ENCODE results near the gene CARS2.
"Not testable (repeated sequence)": the region's sequence is repeated elsewhere in the genome, so short reads cannot be mapped to it uniquely, and the experiment has no call there.

The CARS2 gene, protein sequence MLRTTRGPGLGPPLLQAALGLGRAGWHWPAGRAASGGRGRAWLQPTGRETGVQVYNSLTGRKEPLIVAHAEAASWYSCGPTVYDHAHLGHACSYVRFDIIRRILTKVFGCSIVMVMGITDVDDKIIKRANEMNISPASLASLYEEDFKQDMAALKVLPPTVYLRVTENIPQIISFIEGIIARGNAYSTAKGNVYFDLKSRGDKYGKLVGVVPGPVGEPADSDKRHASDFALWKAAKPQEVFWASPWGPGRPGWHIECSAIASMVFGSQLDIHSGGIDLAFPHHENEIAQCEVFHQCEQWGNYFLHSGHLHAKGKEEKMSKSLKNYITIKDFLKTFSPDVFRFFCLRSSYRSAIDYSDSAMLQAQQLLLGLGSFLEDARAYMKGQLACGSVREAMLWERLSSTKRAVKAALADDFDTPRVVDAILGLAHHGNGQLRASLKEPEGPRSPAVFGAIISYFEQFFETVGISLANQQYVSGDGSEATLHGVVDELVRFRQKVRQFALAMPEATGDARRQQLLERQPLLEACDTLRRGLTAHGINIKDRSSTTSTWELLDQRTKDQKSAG

DNA sequence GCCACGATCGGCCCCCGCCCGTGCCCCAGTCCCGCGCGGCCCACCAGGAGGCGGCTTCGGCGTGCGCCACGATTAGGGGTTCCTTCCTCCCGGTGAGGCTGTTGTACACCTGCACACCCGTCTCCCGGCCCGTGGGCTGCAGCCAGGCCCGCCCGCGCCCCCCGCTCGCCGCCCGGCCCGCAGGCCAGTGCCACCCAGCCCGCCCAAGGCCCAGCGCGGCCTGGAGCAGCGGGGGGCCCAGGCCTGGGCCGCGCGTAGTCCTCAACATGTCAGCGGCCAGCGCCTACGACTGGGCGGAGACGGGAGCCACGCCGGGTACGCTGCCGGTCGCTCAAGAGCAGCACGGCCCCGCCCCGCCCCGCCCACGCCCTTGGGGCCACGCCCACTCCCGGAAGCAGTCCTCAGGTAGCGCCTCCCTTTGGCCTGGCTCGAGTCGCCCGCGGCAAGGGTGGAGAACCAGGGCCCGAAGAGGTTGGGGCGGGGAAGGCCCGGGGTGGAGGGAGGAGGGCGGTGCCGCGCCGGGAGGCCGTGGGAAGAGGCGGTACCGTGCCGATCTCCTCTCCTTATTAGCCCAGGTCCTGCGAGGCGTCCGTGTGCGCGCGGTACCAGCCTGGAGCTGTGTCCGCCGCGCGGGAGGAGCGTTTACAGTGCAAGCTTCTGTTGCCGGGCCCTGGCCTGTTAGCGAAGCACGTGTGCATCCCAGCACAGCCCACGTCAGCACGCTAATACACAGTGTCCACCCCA is at the start of gene CARS2:
Gene CARS2 (minus strand): TSS at position 291 of the 744 bp plus-strand sequence. CDS start 23 bp downstream, at position 268.
- DNase-seq (ENCODE audit: low read depth in 2 of 2): peak; percentile 92

DNA sequence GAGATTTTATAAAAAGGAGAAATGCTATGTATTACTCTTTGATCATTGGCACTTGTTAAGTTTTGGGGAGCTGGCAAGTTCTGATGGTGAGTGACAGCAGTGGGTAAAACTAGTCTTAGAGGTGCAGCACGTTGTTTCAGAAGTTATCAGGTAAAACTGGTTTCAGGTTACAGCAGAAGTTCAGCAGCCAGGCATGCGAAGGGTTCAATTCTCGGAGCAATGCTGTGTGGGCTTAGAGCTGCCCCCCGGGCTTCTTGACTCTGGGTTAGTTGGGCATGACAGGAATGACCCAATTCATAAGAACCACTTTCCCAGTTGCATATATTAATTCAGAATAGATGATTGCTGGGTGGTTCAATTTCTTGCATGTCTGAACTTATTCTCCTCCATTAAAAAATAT is 42.4 kb upstream of the CARS2 start:
- DNase-seq (ENCODE audit: low read depth in 2 of 2): no peak

GRCh38 chr13:110746438-110746837 is 40.5 kb upstream of the CARS2 start:
- DNase-seq (ENCODE audit: low read depth in 2 of 2): no peak

DNA sequence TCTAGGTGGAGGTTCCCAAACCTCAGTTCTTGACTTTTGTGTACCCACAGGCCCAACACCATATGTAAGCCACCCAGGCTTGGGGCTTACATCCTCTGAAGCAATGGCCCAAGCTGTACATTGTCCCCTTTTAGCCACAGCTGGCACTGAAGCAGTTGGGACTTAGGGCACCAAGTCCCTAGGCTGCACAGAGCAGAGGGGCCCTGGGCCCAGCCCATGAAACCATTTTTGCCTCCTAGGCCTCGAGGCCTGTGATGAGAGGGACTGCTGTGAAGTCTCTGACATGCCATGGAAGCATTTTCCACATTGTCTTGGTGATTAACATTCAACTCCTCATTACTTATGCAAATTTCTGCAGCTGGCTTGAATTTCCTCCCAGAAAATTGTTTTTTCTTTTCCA is 37.8 kb upstream of the CARS2 start:
- no peak for DNase-seq (ENCODE audit: low read depth in 2 of 2)

DNA sequence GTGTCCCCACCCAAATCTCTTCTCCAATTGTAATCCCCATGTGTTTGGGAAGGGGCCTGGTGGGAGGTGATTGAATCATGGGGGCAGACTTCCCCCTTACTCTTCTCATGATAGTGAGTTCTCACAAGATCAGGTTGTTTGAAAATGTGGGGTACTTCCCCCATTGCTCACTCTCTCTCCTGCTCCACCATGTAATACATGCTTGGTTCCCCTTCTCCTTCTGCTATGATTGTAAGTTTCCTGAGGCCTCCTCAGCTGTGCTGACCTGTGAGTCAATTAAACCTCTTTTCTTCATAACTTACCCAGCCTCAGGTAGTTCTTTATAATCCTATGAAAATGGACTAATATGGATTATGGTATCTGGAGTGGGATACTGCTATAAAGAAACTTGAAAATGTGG is 31.6 kb upstream of the CARS2 start:
- DNase-seq (ENCODE audit: low read depth in 2 of 2): no peak

DNA sequence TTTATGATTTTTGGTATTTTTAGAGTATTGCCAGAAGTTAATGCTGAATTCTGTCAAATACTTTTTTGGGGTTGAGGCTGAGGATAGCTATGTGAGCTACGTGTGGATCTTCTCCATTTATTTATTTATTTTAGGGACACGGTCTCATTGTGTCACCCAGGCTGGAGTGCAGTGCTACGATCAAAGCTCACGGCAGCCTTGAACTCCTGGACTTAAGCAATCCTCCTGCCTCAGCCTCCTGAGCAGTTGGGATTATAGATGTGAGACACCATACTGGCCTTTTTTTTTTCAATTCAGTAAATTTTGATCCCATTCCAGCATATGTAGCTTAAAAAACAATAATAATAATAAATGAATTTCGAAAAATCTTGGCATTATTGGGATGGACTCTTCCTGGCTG is 28.6 kb upstream of the CARS2 start:
- no peak for DNase-seq (ENCODE audit: low read depth in 2 of 2)

DNA sequence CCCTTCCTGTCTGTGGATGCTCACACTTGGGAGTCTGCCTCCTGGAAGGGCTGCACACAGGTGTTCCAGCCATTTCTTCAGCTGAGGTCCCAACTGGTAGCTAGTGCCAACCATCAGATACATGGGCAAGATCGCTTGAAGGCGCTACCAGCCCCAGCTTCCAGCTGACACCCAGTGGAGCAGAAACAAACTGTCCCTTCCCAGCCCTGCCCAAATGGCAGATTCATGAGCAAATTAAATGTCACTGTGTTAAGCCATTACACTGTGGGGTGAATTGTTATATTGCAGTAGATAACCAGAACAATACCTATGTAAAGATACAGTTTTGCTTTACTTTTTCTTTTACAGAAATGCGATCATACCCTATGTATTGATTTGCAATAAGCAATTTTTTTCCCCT is 25.2 kb upstream of the CARS2 start:
- DNase-seq (ENCODE audit: low read depth in 2 of 2): no peak

GRCh38 chr13:110726726-110727125 is 20.8 kb upstream of the CARS2 start:
- peak; percentile 35 to 51 for DNase-seq (ENCODE audit: low read depth in 2 of 2)

- DNase-seq (ENCODE audit: low read depth in 2 of 2): not testable (repeated sequence)
These were observed 20.2 kb upstream of the CARS2 start for GRCh38 chr13:110726153-110726552.

- no peak for DNase-seq (ENCODE audit: low read depth in 2 of 2)
These were observed 17.7 kb upstream of the CARS2 start for GRCh38 chr13:110723598-110723997.

GRCh38 chr13:110722971-110723370 is 17.1 kb upstream of the CARS2 start:
- DNase-seq (ENCODE audit: low read depth in 2 of 2): no peak

- DNase-seq (ENCODE audit: low read depth in 2 of 2): no peak
These were observed 13.3 kb upstream of the CARS2 start for GRCh38 chr13:110719036-110719710.

- DNase-seq (ENCODE audit: low read depth in 2 of 2): no peak
These were observed 10.3 kb upstream of the CARS2 start for GRCh38 chr13:110716247-110716515.

GRCh38 chr13:110715395-110716246 is 9.7 kb upstream of the CARS2 start:
- DNase-seq (ENCODE audit: low read depth in 2 of 2): peak; percentile 91

- DNase-seq (ENCODE audit: low read depth in 2 of 2): peak; percentile 28 to 40
These were observed 9.0 kb upstream of the CARS2 start for GRCh38 chr13:110714797-110715394.

DNA sequence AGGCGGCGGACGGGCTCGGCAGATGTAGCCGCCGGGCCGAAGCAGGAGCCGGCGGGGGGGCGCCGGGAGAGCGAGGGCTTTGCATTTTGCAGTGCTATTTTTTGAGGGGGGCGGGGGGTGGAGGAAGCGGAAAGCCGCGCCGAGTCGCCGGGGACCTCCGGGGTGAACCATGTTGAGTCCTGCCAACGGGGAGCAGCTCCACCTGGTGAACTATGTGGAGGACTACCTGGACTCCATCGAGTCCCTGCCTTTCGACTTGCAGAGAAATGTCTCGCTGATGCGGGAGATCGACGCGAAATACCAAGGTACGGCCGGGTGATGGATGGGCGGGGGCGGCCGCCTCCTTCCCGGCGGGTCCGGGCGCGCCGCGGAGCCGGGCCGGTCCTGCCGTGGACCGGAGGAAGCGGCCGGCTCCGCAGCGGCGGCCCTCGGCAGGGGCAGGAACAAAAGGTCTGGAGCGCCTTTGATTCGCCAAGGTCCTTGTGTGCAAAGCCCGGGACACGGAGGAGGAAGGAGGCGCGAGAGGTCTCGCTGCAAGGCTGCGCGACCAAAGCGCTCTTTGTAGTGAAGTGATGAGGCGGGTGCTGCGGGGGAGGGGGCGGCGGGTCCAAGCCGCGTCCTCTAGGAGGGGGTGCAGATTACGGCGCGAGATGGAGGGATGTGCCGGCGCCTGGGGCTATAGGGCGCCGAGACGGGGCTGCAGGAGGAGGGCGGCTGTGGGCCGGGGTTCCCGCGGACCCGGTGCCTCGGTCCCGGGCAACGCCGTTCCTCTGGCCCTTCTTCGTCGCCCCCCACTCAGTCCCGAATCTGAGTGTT is 8.3 kb upstream of the CARS2 start:
- peak; percentile 45 to 47 for DNase-seq (ENCODE audit: low read depth in 2 of 2)

GRCh38 chr13:110713642-110713952 is 7.7 kb upstream of the CARS2 start, which contains the start of gene ING1:
ING1 (plus strand) TSS chr13:110713700; CDS start chr13:110714150, 450 bp downstream.
- no peak for DNase-seq (ENCODE audit: low read depth in 2 of 2)

DNA sequence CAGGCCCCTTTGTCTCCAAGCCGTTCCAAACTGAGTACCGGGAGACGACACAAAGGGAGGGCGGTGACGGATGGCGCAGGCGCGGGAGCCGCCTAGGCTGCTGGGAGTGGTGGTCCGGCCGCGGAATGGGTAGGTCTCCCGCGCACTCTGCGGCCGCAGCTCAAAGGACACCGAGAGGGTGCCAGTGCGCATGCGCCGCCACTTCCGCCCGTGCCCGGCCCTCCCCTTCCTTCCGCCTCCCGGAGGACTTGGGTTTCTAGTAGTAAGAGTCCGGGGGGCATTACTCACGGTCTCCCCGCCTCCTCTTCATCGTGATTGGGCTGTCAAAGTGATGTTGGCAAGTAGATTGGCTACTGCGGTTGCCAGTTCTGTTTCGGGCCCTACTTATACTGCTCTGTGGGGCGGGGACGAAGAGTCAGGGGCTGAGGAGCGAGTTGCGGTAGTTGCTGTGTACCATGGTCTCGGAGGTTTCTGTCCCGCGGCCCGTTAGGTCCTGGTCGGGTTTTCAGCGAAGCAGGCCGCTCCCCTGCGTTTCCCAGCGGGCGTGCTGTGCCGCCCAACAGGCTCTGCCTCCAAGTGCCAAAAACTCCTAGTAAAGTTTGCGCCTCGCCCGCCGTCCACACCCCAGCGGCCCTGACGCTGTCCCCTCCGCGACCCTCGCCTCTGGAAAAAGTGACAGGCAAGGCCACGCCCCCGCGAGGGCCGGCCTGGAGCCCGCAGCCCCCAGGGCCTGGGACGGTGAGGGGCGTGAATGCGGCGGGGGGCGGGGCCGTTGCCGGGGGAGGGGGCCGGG is 7.1 kb upstream of the CARS2 start:
- DNase-seq (ENCODE audit: low read depth in 2 of 2): peak; percentile 99

DNA sequence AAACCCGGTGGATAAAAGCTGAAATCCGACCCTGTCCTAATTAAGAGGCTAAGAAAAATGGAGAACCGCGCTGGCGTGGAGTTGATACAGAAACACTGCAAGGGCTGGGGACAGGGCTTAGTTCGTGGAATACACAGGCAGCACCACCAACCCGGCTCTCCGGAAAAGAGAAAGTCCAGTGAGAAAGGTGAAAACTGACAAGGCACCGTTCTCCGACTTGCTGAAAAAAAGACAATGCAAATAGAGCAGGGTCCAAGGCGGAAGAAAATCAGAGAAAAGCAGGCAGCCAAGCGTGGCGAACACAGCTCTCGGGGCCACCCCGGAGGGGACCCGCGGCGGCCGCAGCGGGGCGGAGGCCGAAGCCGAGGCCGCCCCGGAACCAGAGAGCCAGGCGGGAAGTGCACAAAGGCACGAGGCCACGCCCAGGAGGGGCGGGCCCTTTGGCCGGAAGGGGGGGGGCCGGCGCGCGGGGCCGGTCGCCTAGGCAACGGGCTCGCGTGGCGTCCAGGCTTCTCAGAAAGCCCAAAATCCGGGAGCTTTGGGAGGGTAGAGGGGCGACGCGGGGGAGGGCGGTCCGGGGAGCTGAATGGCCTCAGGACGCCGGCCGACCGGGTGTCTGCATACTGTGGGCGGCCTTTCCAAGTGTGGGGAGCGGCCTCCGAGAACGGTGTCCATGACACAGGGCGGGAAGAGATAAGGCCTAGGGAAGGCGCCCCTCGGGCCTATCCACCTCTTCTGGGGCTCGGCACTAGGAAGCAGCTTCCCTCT is 6.3 kb upstream of the CARS2 start:
- DNase-seq (ENCODE audit: low read depth in 2 of 2): peak; percentile 73 to 85

Measured in stimulated activated CD8-positive, alpha-beta memory T cell treated with anti-CD3 and anti-CD28 coated beads, Interleukin-2, amount 100 ng/mL, for 48 hours (primary cell).